ENCODE results near the gene RAD51B. TPM values are rescaled to one million over a fixed set of nuclear protein-coding genes. Genes with fewer than 3 reads are reported as not detected.

RAD51B gene
- total and polyA plus RNA-seq, 2 of the 13 experiments (the other 11 are each of a cell fraction or from before 2014, with no cell fraction given), result 7.0 to 9.5 TPM

DNA sequence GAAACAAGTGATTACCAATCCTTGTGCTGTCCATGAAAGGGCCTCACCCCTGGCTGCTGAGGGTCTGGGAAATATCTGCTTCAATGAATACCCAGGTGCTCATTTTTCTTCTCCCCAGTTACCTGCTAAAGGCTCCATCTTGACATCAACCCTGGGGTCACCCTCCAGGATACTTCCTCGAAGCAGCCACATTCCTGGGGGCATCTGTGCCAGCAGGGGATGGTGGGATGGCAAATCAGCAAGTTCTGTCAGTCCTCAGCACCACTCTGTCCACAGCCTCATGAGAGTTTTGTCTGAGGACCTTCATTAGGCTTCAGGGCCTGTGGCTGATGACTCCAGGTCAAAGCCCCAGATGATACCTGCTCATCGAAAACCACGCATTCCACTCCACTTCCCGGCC, 848.4 kb downstream of the RAD51B start:
- Histone ChIP-seq H3K27ac (ENCODE audit: extremely low read length, insufficient read depth, low read length) (no peak overlapping the region), H3K4me3 (replicated peaks in 1 of 3; ENCODE audit: insufficient read depth in 1 of 3, low read depth in 2 of 3, low read length in 3 of 3) (no peak overlapping the region), H3K27me3 (ENCODE audit: control insufficient read depth in 1 of 2, insufficient read depth in 2 of 2, low read length in 2 of 2) (0 out of 5 replicates have a peak, but pooled peaks cover 0 to 1% of the 10 kb centered on the region in 2 experiments), H3K79me2 (ENCODE audit: insufficient read depth, low read length) (no peaks in the 10 kb centered on the region), H3K4me1 (ENCODE audit: insufficient read depth, low read length) (peaks cover 42% of the 10 kb centered on the region), H4K20me1 (ENCODE audit: insufficient read depth, low read length) (no peaks in the 10 kb centered on the region), H3K36me3 (replicated peaks in 1 of 2; ENCODE audit: control insufficient read depth in 1 of 2, insufficient read depth in 2 of 2, low read length in 2 of 2) (no peaks in the 10 kb centered on the region), H3K4me2 (ENCODE audit: low read depth, low read length) (no peak overlapping the region), H3K9me3 (ENCODE audit: low read length) (no peaks in the 10 kb centered on the region), H3K9ac (ENCODE audit: insufficient read depth, low read depth, low read length) (no peak overlapping the region), H2AFZ (ENCODE audit: low read length) (no peak overlapping the region)
- intact Hi-C loops (cut with micrococcal nuclease; ENCODE audit: unreplicated experiment), result no loop called here
- FAIRE-seq (no peak), DNase-seq (ENCODE audit: low spot score) (no peak), ATAC-seq (no peak)
- CTCF ChIA-PET (ENCODE audit: low intra/inter-chr PET ratio, low total read pairs), result no interaction called here
- BruUV-seq (replicated peaks), result no TSS peak
- TF ChIP-seq EEA1 (CRISPR knock-in tag; IDR thresholded peaks at IDR 0.05; ENCODE audit: borderline replicate concordance), result no peak
- POLR2A ChIA-PET, result no interaction called here
- in situ Hi-C loops (cut with HindIII; ENCODE audit: extremely low pct_ligation_motif_present, low pct_unique_long_range_greater_than_20kb), result loop anchor here (25.0 kb wide), 1 partner anchor 731 kb away; no protein-coding TSS in a partner anchor
- 44% methylated on average over 2 of the region's 4 CpGs for WGBS (ENCODE audit: low lambda C conversion rate)

DNA sequence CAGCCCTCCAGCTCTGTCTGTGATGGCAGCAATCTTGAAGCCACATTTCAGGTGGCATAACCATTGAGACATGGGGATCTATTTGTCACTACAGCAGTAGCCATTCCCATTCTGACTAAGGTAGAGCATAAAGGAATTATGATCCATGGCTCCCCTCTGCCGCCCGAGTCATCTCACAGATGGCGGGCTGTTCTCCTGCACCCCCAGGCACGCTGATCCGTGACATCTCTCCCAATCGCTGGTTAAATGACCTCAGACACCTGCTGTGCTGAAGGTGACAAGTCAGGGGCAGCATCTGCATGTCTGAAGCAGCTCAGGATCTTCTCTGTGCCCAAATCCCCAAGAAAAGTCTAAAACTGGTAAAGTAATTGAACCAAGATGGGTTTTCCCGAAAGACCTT, 849.0 kb downstream of the RAD51B start:
- Histone ChIP-seq H3K27ac (ENCODE audit: extremely low read length, insufficient read depth, low read length) (no peak overlapping the region), H2AFZ (ENCODE audit: low read length) (no peak overlapping the region), H3K9ac (ENCODE audit: insufficient read depth, low read depth, low read length) (no peak overlapping the region), H4K20me1 (ENCODE audit: insufficient read depth, low read length) (no peaks in the 10 kb centered on the region), H3K4me3 (replicated peaks in 1 of 3; ENCODE audit: insufficient read depth in 1 of 3, low read depth in 2 of 3, low read length in 3 of 3) (no peak overlapping the region), H3K4me1 (ENCODE audit: insufficient read depth, low read length) (peaks cover 41% of the 10 kb centered on the region), H3K4me2 (ENCODE audit: low read depth, low read length) (no peak overlapping the region), H3K9me3 (ENCODE audit: low read length) (no peaks in the 10 kb centered on the region), H3K27me3 (ENCODE audit: control insufficient read depth in 1 of 2, insufficient read depth in 2 of 2, low read length in 2 of 2) (0 out of 5 replicates have a peak, but pooled peaks cover 0 to 1% of the 10 kb centered on the region in 2 experiments), H3K79me2 (ENCODE audit: insufficient read depth, low read length) (no peaks in the 10 kb centered on the region), H3K36me3 (replicated peaks in 1 of 2; ENCODE audit: control insufficient read depth in 1 of 2, insufficient read depth in 2 of 2, low read length in 2 of 2) (no peaks in the 10 kb centered on the region)
- DNase-seq (ENCODE audit: low spot score) (no peak), ATAC-seq (no peak), FAIRE-seq (no peak)
- ChIA-PET POLR2A (no interaction called here), CTCF (ENCODE audit: low intra/inter-chr PET ratio, low total read pairs) (no interaction called here)
- WGBS (ENCODE audit: low lambda C conversion rate), result 85% methylated on average over 7 of the region's 7 CpGs
- no TSS peak for BruUV-seq (replicated peaks)
- intact Hi-C loops (cut with micrococcal nuclease; ENCODE audit: unreplicated experiment) (no loop called here), in situ Hi-C loops (cut with HindIII; ENCODE audit: extremely low pct_ligation_motif_present, low pct_unique_long_range_greater_than_20kb) (loop anchor here (25.0 kb wide), 1 partner anchor 731 kb away; no protein-coding TSS in a partner anchor)
- TF ChIP-seq ZNF12 (CRISPR knock-in tag; IDR thresholded peaks at IDR 0.05) (peak; percentile 73; the same call in 1 of the 2 replicates), WIZ (CRISPR knock-in tag; IDR thresholded peaks at IDR 0.05) (no peak)

Data from HepG2 (cell line).